Mammary epithelial cell (primary cell): Measurements from ENCODE around the gene RPL10.

ENCODE experiments used
- EZH2 ChIP-seq: IDR thresholded peaks from 2 replicates; pipeline ENCODE4 v1.6.1; 2012; ENCODE audit warnings: low read length, inconsistent platforms, borderline replicate concordance
- TF ChIP-seq, protein P1 (sequence below), 2 donors: IDR thresholded peaks in 1 of 2; conservative IDR thresholded peaks in 1 of 2; 2 replicates each; pipeline ENCODE4 v1.5.1; 2011 to 2012; ENCODE audit warnings: inconsistent platforms in 2 of 2, low read length in 2 of 2, mild to moderate bottlenecking in 2 of 2, control low read depth in 1 of 2, low read depth in 1 of 2; ENCODE audit not compliant: insufficient read depth in 1 of 2; ENCODE audit errors: extremely low read depth in 1 of 2

DNA sequence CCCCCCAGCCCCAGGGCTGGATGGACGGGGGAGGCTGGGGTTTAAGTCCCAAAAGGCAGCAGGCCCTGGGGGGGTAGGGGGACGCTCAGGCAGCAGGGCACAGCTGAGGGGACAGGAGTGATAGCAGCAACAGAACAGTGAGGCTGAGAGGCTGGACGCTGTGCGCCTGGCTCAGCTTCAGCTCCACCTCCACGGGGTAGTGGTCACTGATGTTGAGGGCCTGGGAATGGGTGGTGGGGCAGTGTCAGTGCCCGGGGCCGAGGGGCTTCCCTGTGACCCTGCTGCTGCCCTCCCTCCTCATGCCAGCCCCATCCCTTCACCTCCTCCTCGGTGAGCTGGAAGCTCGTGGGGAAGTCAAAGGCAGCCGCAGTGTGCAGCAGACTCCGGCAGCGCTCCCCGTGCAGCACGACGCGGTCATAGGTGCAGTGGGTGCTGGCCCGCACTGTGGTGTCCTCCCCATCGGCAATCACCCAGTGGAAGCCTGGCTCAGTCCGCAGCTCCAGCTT lies 4.5 kb downstream of the RPL10 start:
- TF ChIP-seq, protein P1, sequence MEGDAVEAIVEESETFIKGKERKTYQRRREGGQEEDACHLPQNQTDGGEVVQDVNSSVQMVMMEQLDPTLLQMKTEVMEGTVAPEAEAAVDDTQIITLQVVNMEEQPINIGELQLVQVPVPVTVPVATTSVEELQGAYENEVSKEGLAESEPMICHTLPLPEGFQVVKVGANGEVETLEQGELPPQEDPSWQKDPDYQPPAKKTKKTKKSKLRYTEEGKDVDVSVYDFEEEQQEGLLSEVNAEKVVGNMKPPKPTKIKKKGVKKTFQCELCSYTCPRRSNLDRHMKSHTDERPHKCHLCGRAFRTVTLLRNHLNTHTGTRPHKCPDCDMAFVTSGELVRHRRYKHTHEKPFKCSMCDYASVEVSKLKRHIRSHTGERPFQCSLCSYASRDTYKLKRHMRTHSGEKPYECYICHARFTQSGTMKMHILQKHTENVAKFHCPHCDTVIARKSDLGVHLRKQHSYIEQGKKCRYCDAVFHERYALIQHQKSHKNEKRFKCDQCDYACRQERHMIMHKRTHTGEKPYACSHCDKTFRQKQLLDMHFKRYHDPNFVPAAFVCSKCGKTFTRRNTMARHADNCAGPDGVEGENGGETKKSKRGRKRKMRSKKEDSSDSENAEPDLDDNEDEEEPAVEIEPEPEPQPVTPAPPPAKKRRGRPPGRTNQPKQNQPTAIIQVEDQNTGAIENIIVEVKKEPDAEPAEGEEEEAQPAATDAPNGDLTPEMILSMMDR (conservative IDR thresholded peaks at IDR 0.05 in 1 of 2, IDR thresholded peaks at IDR 0.05 in 1 of 2; ENCODE audit: extremely low read depth in 1 of 2, insufficient read depth in 1 of 2, low read depth in 1 of 2, low read length in 2 of 2): no peak
- TF ChIP-seq EZH2: no peak
